ENCODE measurements around the gene PTDSS2. TPM values are rescaled to one million over a fixed set of nuclear protein-coding genes. Genes with fewer than 3 reads are reported as not detected.

The PTDSS2 gene
- total RNA-seq, 2 donors from 2014 or later: 26.8 to 32.5 TPM

DNA sequence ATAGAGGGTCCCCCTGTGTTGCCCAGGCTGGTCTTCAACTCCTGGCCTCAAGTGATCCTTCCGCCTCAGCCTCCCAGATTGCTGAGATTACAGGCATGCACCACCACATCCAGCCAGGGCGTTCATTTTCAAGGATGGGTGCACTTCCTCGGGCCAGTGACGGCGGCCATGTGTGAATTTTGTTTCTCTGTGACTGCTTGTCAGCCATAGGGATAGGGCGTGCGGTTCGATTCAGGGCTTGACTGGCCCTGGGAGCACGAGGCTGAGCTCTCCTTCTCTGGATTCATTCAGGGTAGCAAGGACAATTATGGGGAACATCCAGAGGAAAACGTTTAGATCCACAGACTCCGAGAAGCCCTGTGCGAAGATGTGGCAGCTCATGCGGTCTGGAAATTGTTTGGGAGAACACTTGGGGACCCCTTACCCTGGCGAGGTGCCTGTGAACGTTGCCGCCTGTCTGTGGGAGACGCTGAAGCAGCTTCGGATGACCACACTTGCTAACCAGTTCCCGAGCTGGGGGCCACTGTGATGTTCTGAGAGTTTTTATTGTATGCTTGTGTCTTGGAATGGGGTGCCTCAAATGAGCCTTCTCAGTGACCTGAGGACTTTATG lies 2.9 kb downstream of the PTDSS2 start:
- DNase-seq (ENCODE audit: low spot score): no peak
- H3K36me3 ChIP-seq: peaks cover 16% of the 10 kb centered on the region
- H3K27ac ChIP-seq: no peak overlapping the region
- H3K4me3 ChIP-seq: no peak overlapping the region
- H3K4me1 ChIP-seq: peaks cover 4 to 44% of the 10 kb centered on the region in 2 donors
- TF ChIP-seq, protein P1, sequence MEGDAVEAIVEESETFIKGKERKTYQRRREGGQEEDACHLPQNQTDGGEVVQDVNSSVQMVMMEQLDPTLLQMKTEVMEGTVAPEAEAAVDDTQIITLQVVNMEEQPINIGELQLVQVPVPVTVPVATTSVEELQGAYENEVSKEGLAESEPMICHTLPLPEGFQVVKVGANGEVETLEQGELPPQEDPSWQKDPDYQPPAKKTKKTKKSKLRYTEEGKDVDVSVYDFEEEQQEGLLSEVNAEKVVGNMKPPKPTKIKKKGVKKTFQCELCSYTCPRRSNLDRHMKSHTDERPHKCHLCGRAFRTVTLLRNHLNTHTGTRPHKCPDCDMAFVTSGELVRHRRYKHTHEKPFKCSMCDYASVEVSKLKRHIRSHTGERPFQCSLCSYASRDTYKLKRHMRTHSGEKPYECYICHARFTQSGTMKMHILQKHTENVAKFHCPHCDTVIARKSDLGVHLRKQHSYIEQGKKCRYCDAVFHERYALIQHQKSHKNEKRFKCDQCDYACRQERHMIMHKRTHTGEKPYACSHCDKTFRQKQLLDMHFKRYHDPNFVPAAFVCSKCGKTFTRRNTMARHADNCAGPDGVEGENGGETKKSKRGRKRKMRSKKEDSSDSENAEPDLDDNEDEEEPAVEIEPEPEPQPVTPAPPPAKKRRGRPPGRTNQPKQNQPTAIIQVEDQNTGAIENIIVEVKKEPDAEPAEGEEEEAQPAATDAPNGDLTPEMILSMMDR (IDR thresholded peaks at IDR 0.05): no peak
- no peaks in the 10 kb centered on the region for H3K27me3 ChIP-seq
- H3K9me3 ChIP-seq: no peaks in the 10 kb centered on the region

DNA sequence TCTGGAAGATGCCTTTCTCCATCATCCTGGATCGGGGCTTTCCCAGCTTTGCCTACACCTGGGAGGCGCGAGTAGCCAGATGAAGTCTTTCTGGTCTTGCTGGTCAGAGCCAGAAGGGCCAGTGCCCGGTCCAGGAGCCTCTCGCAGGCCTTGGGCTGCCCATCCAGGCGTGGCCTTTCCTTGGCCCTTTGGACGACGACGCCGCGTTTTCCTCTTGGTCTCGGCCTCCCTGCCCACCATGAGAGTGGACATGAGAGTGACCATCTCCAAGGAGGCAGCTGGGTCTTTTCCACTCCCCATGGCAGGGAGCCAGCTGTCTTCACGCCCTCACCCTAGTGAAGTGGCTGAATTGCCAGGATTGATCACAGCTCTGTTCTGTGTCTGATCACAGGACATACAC lies 3.5 kb downstream of the PTDSS2 start:
- TF ChIP-seq, protein P1 (IDR thresholded peaks at IDR 0.05): no peak
- peaks cover 4 to 41% of the 10 kb centered on the region in 2 donors for H3K4me1 ChIP-seq
- no peaks in the 10 kb centered on the region for H3K9me3 ChIP-seq
- H3K27ac ChIP-seq: no peak overlapping the region
- peaks cover 16% of the 10 kb centered on the region for H3K36me3 ChIP-seq
- H3K4me3 ChIP-seq: no peak overlapping the region
- no peaks in the 10 kb centered on the region for H3K27me3 ChIP-seq
- DNase-seq (ENCODE audit: low spot score): no peak

DNA sequence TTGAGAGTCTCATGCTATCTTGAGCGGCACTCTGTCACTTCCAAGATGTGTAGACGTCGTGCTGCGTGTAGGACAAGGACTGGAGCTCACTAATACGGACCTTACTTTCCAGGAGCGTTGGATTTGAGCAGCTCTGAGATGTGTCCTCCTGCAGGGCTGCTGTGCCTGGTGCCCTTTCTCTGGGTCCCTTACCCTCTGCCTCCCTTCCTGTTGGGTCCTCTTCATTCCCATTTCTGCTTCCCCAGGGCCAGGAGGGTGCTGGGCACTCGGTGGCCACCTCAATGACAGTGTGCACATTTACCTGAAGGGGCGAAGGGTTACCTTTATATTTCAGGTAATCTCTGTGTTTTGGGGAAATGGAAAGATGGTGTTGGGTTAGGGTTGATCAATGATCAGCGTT lies 4.0 kb downstream of the PTDSS2 start:
- no peak overlapping the region for H3K27ac ChIP-seq
- no peak overlapping the region for H3K4me3 ChIP-seq
- H3K27me3 ChIP-seq: no peaks in the 10 kb centered on the region
- peaks cover 16% of the 10 kb centered on the region for H3K36me3 ChIP-seq
- H3K9me3 ChIP-seq: no peaks in the 10 kb centered on the region
- TF ChIP-seq, protein P1 (IDR thresholded peaks at IDR 0.05): no peak
- DNase-seq (ENCODE audit: low spot score): no peak
- peaks cover 4 to 36% of the 10 kb centered on the region in 2 donors for H3K4me1 ChIP-seq

DNA sequence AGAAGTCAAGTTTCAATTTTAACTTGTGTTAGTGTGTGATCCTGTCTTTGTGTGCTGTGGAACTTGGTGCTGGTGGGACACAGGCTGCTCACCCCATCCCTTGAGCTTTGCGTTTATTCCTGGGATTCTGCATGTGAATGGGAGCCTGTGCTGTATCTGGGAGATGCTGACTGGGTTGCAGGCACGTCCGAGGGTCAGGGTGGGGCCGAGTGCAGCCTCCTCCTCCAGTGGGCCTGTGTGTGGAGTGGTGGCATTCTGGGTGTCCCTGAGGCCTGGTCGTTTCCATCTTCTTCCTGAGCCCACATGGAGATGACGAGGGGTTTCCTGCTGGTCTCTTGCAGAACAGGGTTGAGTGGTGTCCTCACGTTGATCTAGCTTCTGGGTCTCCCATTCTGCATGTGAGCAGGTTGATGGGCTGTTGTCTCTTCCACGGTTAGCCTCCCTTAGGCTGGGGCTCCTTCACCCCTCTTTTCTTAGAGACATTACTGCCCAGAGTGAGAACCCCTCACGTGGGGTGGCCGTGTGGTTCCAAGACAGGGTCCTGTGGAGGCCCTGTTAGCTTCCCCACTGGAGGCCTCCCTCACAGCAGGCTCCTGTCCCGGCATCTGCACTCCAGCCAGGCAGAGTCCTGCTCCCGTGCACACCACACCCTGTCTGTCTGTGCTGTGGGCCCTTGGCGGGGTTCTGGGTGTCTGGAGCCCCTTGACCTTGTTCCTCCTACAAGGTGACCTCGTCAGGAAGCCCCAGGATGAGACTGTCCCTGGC lies 4.9 kb downstream of the PTDSS2 start:
- peaks cover 0 to 34% of the 10 kb centered on the region in 2 donors for H3K4me1 ChIP-seq
- H3K27me3 ChIP-seq: no peaks in the 10 kb centered on the region
- H3K36me3 ChIP-seq: peaks cover 16% of the 10 kb centered on the region
- no peak for DNase-seq (ENCODE audit: low spot score)
- H3K4me3 ChIP-seq: no peak overlapping the region
- TF ChIP-seq, protein P1 (IDR thresholded peaks at IDR 0.05): no peak
- no peaks in the 10 kb centered on the region for H3K9me3 ChIP-seq
- H3K27ac ChIP-seq: peak overlapping the region; percentile 41 to 54

DNA sequence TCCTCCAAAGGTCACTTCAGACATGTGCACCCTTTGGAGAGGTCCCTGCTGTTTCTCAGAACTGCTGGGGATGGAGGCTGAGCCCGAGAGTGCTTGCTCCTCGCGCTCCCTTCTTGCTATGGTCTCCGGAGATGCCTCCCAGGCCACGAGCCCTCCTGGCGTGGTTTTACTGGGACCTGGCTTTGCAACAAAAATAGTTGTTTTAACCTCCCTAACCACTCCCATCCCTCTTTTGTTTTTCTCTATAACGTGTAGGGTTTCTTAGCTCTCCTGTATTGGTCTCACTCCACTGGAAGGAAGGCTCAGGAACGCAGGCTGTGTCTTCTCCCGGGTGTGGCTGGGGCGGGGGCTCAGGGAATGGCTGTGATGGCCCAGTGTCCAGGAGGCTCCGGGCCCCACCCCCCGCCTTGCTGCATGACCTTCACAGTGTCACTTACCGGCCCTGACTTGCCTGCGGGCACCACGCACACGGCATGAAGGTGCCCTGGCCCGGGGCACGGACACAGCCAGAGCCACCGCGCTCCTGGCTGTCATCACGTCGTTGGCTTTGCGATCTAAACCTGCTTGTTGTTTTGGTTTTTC lies 5.6 kb downstream of the PTDSS2 start:
- no peaks in the 10 kb centered on the region for H3K27me3 ChIP-seq
- peak overlapping the region; percentile 41 to 54 for H3K27ac ChIP-seq
- DNase-seq (ENCODE audit: low spot score): no peak
- TF ChIP-seq, protein P1 (IDR thresholded peaks at IDR 0.05): no peak
- peaks cover 20% of the 10 kb centered on the region for H3K36me3 ChIP-seq
- peaks cover 0 to 40% of the 10 kb centered on the region in 2 donors for H3K4me1 ChIP-seq
- no peak overlapping the region for H3K4me3 ChIP-seq
- H3K9me3 ChIP-seq: no peaks in the 10 kb centered on the region

All from right atrium auricular region (tissue), 2 donors.